ENCODE results near the gene ZNF583.

GRCh38 chr19:56372281-56372680 lies 31.9 kb upstream of the ZNF583 start:
- TF ChIP-seq CTCF (IDR thresholded peaks at IDR 0.05; ENCODE audit: poor library complexity) (no peak), EZH2 (IDR thresholded peaks at IDR 0.05; ENCODE audit: borderline replicate concordance) (no peak)

All from hepatocyte (in vitro differentiated cells).